CD4-positive, CD25-positive, alpha-beta regulatory T cell (primary cell): ENCODE data around the gene ABCC9. TPM values are rescaled to one million over a fixed set of nuclear protein-coding genes. Genes with fewer than 3 reads are reported as not detected.
A peak's percentile ranks its signal among the peaks of the same experiment; 100 is the strongest.

Experiments
- ATAC-seq, 2 donors: fragments of 150-1000 bp; cut with Tn5 transposase; one replicate each; pipeline ENCODE4 v1.10.0; 2021; ENCODE audit warnings: low read depth in 2 of 2, moderate number of reproducible peaks in 2 of 2, moderate library complexity in 1 of 2
- DNase-seq, 3 donors: peaks; one replicate each; pipeline versions ENCODE4 v3.0.0 to v3.0.0-alpha.2; 2012 to 2022; ENCODE audit warnings: mixed read lengths in 1 of 3
- H3K27ac ChIP-seq: one replicate; pipeline ENCODE4 v1.7.0; 2013; ENCODE audit warnings: mild to moderate bottlenecking, low read length; ENCODE audit not compliant: insufficient read depth, poor library complexity, severe bottlenecking
- H3K27me3 ChIP-seq: one replicate; pipeline ENCODE4 v1.7.0; 2013; ENCODE audit warnings: low read length; ENCODE audit not compliant: control insufficient read depth, insufficient read depth
- H3K36me3 ChIP-seq: one replicate; pipeline ENCODE4 v1.7.0; 2013; ENCODE audit warnings: mild to moderate bottlenecking, low read length, moderate library complexity; ENCODE audit not compliant: control insufficient read depth, insufficient read depth
- H3K4me1 ChIP-seq: 2 replicates; pipeline ENCODE4 v1.7.0; 2013; ENCODE audit warnings: mild to moderate bottlenecking, low read length; ENCODE audit not compliant: insufficient read depth, control insufficient read depth, poor library complexity, severe bottlenecking
- H3K4me3 ChIP-seq: one replicate; pipeline ENCODE4 v1.7.0; 2013; ENCODE audit warnings: low read depth, mild to moderate bottlenecking, low read length, moderate library complexity
- H3K9me3 ChIP-seq, 2 experiments: 1 replicate in 1 of 2; 2 replicates in 1 of 2; pipeline ENCODE4 v1.7.0; 2013; ENCODE audit warnings: low read length in 2 of 2, mild to moderate bottlenecking in 1 of 2, moderate library complexity in 1 of 2; ENCODE audit not compliant: control insufficient read depth in 2 of 2
- H3K27ac Mint-ChIP-seq, 3 donors: one replicate each; pipeline ENCODE4 v1.8.0; 2020 to 2022; ENCODE audit warnings: mild to moderate bottlenecking in 3 of 3, mixed read lengths in 3 of 3, moderate library complexity in 2 of 3
- H3K27me3 Mint-ChIP-seq: one replicate; pipeline ENCODE4 v1.8.0; 2022; ENCODE audit warnings: mild to moderate bottlenecking, mixed read lengths
- H3K36me3 Mint-ChIP-seq: one replicate; pipeline ENCODE4 v1.8.0; 2020; ENCODE audit warnings: mixed read lengths
- H3K4me1 Mint-ChIP-seq, 4 donors: one replicate each; pipeline ENCODE4 v1.8.0; 2020 to 2022; ENCODE audit warnings: mixed read lengths in 4 of 4, mild to moderate bottlenecking in 1 of 4
- H3K4me3 Mint-ChIP-seq, 4 donors: one replicate each; pipeline ENCODE4 v1.8.0; 2020 to 2022; ENCODE audit warnings: mild to moderate bottlenecking in 4 of 4, mixed read lengths in 4 of 4, moderate library complexity in 3 of 4
- H3K9me3 Mint-ChIP-seq, 7 donors: one replicate each; pipeline ENCODE4 v1.8.0; 2020 to 2022; ENCODE audit warnings: mixed read lengths in 7 of 7, mild to moderate bottlenecking in 3 of 7, moderate library complexity in 2 of 7
- polyA plus RNA-seq, 4 donors: library from polyadenylated mRNA; unstranded; fragments of 300-500 nt; fragmentation: Illumina TruSeq; gene quantifications; one replicate each; pipeline ENCODE4 v1.2.3, GENCODE V29; 2021
- total RNA-seq: library from RNA; stranded (reverse); gene quantifications from one replicate; pipeline ENCODE4 v1.2.3, GENCODE V29; 2022

The ABCC9 gene
- total and polyA plus RNA-seq, 5 donors from 2014 or later = not detected

GRCh38 chr12:21780786-21781185, 160.4 kb downstream of the ABCC9 start:
- Histone ChIP-seq H3K27ac (no peak overlapping the region), H3K36me3 (no peaks in the 10 kb centered on the region), H3K27me3 (peaks cover 14% of the 10 kb centered on the region), H3K4me1 (no peaks in the 10 kb centered on the region), H3K4me3 (no peak overlapping the region), H3K9me3 (no peaks in the 10 kb centered on the region)
- Mint-ChIP-seq H3K27ac (no peak overlapping the region), H3K4me3 (no peak overlapping the region), H3K36me3 (no peaks in the 10 kb centered on the region), H3K9me3 (peaks cover 0 to 4% (median 2%) of the 10 kb centered on the region in 7 donors), H3K4me1 (no peaks in the 10 kb centered on the region), H3K27me3 (peaks cover 27% of the 10 kb centered on the region)
- DNase-seq (no peak), ATAC-seq (no peak)

- no peak overlapping the region for H3K27ac Mint-ChIP-seq
- H3K4me1 Mint-ChIP-seq = peaks cover 0 to 13% (median 2%) of the 10 kb centered on the region in 4 donors
- no peak overlapping the region for H3K4me3 Mint-ChIP-seq
- Histone ChIP-seq H3K9me3 (no peaks in the 10 kb centered on the region), H3K27me3 (peaks cover 34% of the 10 kb centered on the region), H3K27ac (no peak overlapping the region), H3K4me1 (peaks cover 4% of the 10 kb centered on the region), H3K4me3 (no peak overlapping the region), H3K36me3 (no peaks in the 10 kb centered on the region)
- no peak for ATAC-seq
- H3K9me3 Mint-ChIP-seq = peaks cover 0 to 2% (median 0%) of the 10 kb centered on the region in 7 donors
- peaks cover 43% of the 10 kb centered on the region for H3K27me3 Mint-ChIP-seq
- H3K36me3 Mint-ChIP-seq = no peaks in the 10 kb centered on the region
- DNase-seq = no peak
These were observed 165.1 kb downstream of the ABCC9 start for GRCh38 chr12:21776175-21776574.

DNA sequence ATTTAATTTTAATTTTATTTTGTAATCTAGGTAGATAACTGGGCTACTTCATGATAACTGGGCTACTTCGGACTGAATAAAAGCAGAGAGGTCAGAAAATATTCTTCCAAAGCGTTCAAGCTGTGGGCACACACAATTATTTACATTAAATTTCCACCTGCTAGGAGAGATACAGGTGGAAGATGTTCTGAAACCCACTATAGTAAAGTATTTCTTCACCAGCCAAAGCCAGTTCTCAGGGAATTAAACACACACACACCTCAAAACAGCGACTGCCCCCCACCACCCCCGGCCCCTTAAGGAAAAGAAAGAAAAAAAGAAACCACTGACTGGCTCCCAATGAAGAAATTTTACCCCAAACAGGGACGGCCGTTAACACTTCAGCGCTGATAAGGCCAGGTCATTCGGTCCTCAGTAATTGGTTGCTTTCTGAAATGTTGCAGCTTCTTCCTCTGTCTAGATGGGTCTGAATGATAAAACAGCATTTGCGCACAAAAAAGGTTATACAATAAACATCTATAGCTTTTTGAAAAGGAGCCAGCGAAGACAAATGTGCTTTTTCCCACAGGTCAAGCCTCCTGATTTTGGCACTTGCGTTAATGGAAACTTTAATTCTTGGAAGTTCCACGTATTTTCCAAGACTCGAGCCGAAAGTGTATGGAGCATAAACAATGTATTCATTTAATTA, 165.9 kb downstream of the ABCC9 start:
- no peaks in the 10 kb centered on the region for H3K9me3 ChIP-seq
- Mint-ChIP-seq H3K4me3 (peak overlapping the region in 2 of 4 donors; percentile 63 to 64), H3K36me3 (no peaks in the 10 kb centered on the region)

GRCh38 chr12:21774358-21775132, 166.7 kb downstream of the ABCC9 start, which contains the start of gene KCNJ8:
KCNJ8 (minus strand) TSS chr12:21774706; CDS start chr12:21773616, 1,090 bp downstream.
- no peak within 1 kb of the TSS for H3K27ac ChIP-seq
- H3K36me3 ChIP-seq = no peaks in the 10 kb centered on the region
- H3K36me3 Mint-ChIP-seq = no peaks in the 10 kb centered on the region
- H3K27me3 Mint-ChIP-seq = peaks cover 41% of the 10 kb centered on the region
- no peaks in the 10 kb centered on the region for H3K9me3 ChIP-seq
- DNase-seq (peak in 2 of 3 donors; percentile 3 to 4), ATAC-seq (no peak)
- peaks cover 34% of the 10 kb centered on the region for H3K27me3 ChIP-seq
- peaks cover 4% of the 10 kb centered on the region for H3K4me1 ChIP-seq
- no peak within 1 kb of the TSS for H3K4me3 ChIP-seq
- H3K4me1 Mint-ChIP-seq = peaks cover 0 to 13% (median 2%) of the 10 kb centered on the region in 4 donors
- peaks cover 0 to 2% (median 0%) of the 10 kb centered on the region in 7 donors for H3K9me3 Mint-ChIP-seq
- H3K4me3 Mint-ChIP-seq = peak within 1 kb of the TSS in 2 of 4 donors; percentile 63 to 64
- H3K27ac Mint-ChIP-seq = no peak within 1 kb of the TSS

More for the DNA sequence above, 165.9 kb downstream of the ABCC9 start:
- Histone ChIP-seq H3K27me3 (peaks cover 36% of the 10 kb centered on the region), H3K4me3 (no peak overlapping the region), H3K27ac (no peak overlapping the region), H3K36me3 (no peaks in the 10 kb centered on the region), H3K4me1 (peaks cover 4% of the 10 kb centered on the region)
- ATAC-seq (no peak), DNase-seq (no peak)
- H3K27ac Mint-ChIP-seq = no peak overlapping the region
- peaks cover 0 to 13% (median 2%) of the 10 kb centered on the region in 4 donors for H3K4me1 Mint-ChIP-seq
- H3K27me3 Mint-ChIP-seq = peaks cover 47% of the 10 kb centered on the region
- peaks cover 0 to 2% (median 0%) of the 10 kb centered on the region in 7 donors for H3K9me3 Mint-ChIP-seq

GRCh38 chr12:21773806-21774205, 167.4 kb downstream of the ABCC9 start:
- Histone ChIP-seq H3K9me3 (no peaks in the 10 kb centered on the region), H3K36me3 (no peaks in the 10 kb centered on the region), H3K27me3 (peaks cover 33% of the 10 kb centered on the region), H3K4me1 (peaks cover 4% of the 10 kb centered on the region), H3K4me3 (no peak overlapping the region), H3K27ac (no peak overlapping the region)
- peaks cover 0 to 2% (median 0%) of the 10 kb centered on the region in 7 donors for H3K9me3 Mint-ChIP-seq
- H3K27ac Mint-ChIP-seq = no peak overlapping the region
- H3K4me3 Mint-ChIP-seq = peak overlapping the region in 1 of 4 donors; percentile 50
- H3K4me1 Mint-ChIP-seq = peaks cover 0 to 13% (median 2%) of the 10 kb centered on the region in 4 donors
- H3K27me3 Mint-ChIP-seq = peaks cover 38% of the 10 kb centered on the region
- no peak for DNase-seq
- no peak for ATAC-seq
- H3K36me3 Mint-ChIP-seq = no peaks in the 10 kb centered on the region

GRCh38 chr12:21773263-21773741, 167.9 kb downstream of the ABCC9 start:
- Histone ChIP-seq H3K4me3 (no peak overlapping the region), H3K27me3 (peaks cover 33% of the 10 kb centered on the region), H3K36me3 (no peaks in the 10 kb centered on the region), H3K9me3 (no peaks in the 10 kb centered on the region), H3K27ac (no peak overlapping the region), H3K4me1 (peaks cover 4% of the 10 kb centered on the region)
- H3K36me3 Mint-ChIP-seq = no peaks in the 10 kb centered on the region
- H3K4me3 Mint-ChIP-seq = peak overlapping the region in 1 of 4 donors; percentile 72
- peaks cover 38% of the 10 kb centered on the region for H3K27me3 Mint-ChIP-seq
- H3K4me1 Mint-ChIP-seq = peaks cover 0 to 13% (median 2%) of the 10 kb centered on the region in 4 donors
- DNase-seq (peak in 1 of 3 donors; percentile 6), ATAC-seq (no peak)
- H3K9me3 Mint-ChIP-seq = peaks cover 0 to 2% (median 0%) of the 10 kb centered on the region in 7 donors
- peak overlapping the region in 1 of 3 donors; percentile 50 for H3K27ac Mint-ChIP-seq

DNA sequence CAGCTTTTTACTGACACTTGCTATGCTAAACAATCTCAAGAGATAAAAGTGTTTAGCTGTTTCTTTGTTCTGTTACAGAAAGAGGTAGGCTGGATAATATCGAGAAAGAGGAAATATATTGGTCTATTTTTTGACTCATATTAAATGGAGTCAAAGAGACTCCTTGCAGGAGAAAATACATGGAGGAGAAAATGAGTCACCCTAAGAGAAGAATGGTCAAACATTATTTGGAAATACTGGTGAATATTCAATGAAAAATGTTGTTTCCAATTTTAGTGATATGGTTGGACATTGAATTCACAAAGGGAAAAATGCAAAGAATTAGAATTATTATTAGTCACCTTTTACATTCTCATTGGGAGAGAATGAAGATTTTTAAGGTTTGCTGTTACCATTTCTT, 169.9 kb downstream of the ABCC9 start:
- no peaks in the 10 kb centered on the region for H3K9me3 ChIP-seq
- H3K4me1 ChIP-seq = peaks cover 4% of the 10 kb centered on the region
- no peaks in the 10 kb centered on the region for H3K36me3 ChIP-seq
- Mint-ChIP-seq H3K9me3 (peaks cover 0 to 2% (median 0%) of the 10 kb centered on the region in 7 donors), H3K36me3 (no peaks in the 10 kb centered on the region), H3K4me1 (peaks cover 0 to 13% (median 2%) of the 10 kb centered on the region in 4 donors), H3K27me3 (peaks cover 24% of the 10 kb centered on the region), H3K4me3 (no peak overlapping the region), H3K27ac (no peak overlapping the region)
- no peak overlapping the region for H3K27ac ChIP-seq
- peaks cover 28% of the 10 kb centered on the region for H3K27me3 ChIP-seq
- no peak overlapping the region for H3K4me3 ChIP-seq
- no peak for ATAC-seq
- DNase-seq = no peak
